AG09319 (cell line): ENCODE measurements around the gene PCDH10.

Experiments
- DNase-seq: peaks from one replicate; pipeline ENCODE4 v3.0.0-alpha.2; 2010; ENCODE audit warnings: low read depth; ENCODE audit errors: extremely low read depth
- TF ChIP-seq, protein P1 (sequence below): IDR thresholded peaks from 2 replicates; pipeline ENCODE4 v1.5.1; 2011; ENCODE audit warnings: low read depth, mild to moderate bottlenecking, inconsistent platforms, low read length, moderate library complexity

Gene PCDH10, protein sequence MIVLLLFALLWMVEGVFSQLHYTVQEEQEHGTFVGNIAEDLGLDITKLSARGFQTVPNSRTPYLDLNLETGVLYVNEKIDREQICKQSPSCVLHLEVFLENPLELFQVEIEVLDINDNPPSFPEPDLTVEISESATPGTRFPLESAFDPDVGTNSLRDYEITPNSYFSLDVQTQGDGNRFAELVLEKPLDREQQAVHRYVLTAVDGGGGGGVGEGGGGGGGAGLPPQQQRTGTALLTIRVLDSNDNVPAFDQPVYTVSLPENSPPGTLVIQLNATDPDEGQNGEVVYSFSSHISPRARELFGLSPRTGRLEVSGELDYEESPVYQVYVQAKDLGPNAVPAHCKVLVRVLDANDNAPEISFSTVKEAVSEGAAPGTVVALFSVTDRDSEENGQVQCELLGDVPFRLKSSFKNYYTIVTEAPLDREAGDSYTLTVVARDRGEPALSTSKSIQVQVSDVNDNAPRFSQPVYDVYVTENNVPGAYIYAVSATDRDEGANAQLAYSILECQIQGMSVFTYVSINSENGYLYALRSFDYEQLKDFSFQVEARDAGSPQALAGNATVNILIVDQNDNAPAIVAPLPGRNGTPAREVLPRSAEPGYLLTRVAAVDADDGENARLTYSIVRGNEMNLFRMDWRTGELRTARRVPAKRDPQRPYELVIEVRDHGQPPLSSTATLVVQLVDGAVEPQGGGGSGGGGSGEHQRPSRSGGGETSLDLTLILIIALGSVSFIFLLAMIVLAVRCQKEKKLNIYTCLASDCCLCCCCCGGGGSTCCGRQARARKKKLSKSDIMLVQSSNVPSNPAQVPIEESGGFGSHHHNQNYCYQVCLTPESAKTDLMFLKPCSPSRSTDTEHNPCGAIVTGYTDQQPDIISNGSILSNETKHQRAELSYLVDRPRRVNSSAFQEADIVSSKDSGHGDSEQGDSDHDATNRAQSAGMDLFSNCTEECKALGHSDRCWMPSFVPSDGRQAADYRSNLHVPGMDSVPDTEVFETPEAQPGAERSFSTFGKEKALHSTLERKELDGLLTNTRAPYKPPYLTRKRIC

DNA sequence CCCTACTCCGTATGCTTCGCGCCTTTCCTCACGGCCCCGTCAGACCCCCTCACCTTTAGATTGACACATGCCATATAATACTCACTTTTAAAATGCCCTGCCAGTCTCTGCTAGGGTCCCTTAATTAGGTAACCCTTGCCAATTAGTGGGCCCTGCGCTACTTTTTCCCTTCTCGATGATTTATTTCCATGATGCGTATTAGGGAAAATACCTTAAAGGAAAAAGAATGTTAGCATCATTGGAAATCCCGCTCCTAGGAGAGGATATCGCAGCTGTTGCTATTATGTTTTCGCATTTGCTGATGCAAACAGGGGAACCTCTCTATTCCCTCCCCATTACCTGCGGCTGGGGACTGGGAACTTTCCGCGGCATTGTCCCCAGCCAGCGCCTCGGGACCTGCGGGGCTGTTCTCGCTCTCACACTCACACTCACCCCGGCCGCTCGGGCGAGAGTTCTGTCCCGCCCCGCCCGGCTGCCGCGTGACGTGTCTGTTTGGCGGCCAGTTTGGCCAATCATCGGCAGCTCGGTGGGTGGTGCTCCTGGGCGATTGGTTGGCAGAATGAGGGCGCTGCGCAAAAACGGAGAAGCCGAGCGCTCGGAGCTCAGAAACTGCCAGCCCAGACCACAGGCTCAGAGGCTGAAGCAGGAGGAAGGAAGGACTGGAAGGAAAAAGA, at the start of gene PCDH10:
Gene PCDH10, plus strand, starts transcription at position 605 of the 674 bp plus-strand sequence. CDS start 847 bp downstream, outside the sequence.
- DNase-seq = peak; percentile 54

DNA sequence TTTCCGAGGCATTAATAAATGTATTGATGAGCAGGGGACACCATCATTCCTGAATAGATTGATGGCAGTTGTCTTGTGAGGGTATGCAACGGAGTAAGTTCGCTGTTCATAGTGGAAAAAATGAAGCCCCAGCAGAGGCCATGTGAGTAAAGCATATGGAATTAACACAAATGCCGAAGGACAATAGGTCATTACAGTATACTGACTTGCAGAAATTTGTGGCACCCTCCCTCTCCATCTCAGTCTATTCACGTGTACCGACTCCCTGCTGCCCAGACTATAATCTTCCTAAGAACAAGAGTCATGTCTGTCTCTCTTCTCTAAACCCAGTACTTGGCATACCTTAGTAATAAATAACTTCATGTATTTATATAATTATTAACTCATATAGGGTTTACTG, 47.1 kb upstream of the PCDH10 start:
- TF ChIP-seq, protein P1, sequence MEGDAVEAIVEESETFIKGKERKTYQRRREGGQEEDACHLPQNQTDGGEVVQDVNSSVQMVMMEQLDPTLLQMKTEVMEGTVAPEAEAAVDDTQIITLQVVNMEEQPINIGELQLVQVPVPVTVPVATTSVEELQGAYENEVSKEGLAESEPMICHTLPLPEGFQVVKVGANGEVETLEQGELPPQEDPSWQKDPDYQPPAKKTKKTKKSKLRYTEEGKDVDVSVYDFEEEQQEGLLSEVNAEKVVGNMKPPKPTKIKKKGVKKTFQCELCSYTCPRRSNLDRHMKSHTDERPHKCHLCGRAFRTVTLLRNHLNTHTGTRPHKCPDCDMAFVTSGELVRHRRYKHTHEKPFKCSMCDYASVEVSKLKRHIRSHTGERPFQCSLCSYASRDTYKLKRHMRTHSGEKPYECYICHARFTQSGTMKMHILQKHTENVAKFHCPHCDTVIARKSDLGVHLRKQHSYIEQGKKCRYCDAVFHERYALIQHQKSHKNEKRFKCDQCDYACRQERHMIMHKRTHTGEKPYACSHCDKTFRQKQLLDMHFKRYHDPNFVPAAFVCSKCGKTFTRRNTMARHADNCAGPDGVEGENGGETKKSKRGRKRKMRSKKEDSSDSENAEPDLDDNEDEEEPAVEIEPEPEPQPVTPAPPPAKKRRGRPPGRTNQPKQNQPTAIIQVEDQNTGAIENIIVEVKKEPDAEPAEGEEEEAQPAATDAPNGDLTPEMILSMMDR = no peak
- no peak for DNase-seq

More for the DNA sequence above, at the start of gene PCDH10:
- TF ChIP-seq, protein P1 = no peak

DNA sequence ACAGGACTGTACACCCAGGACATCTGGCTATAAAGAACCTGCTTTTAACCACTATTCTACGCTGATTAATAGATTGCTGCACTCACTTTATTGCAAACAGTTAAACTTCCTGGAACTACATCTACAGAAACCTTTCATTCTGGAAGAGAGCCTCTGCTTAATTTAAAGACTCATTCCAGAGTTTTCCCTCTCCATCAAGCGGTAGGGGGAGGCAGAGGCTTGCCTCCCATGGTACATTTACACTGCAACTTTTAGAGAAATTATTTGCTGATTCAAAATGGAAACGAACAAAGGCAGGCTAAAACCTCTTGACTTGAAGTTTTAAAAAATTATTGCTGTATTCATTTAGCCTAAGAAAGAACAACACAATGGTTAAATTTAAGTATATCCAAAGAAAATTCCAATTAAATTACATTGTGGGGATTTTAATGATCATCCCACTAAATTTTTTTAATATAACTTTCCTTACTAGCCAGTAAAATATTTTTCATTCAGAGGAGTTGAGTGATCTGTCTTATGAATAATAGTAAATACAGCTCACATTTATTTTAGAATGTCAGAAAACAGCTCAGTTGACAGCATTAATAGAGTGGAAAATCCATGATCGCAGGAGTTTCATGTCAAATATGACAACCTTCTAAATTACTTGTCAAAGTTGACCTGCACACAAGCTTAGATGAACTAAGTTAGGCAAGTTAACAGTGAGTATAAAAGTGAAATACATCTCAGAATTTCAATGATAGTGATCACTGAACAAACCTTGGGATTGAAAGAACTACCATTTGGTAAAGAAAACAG, 46.3 kb upstream of the PCDH10 start:
- TF ChIP-seq, protein P1 = no peak
- DNase-seq = no peak

DNA sequence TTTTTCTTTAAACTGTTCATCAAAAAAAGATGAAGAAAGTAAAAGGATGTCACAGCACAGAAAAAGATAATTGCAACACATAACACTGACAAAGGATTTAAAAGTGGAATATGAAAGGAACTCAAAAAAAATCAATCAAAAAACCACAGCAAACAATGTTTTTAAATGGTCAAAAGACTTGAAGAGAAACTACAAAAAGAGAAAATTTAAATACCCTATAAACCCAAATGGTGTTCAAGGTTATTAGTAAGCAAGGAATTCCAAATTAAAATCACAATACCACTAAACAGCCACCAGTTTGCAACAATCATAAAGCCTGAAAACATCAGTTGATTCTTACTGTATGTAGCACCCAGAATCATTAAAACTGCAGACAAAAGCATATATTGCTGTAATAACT, 36.5 kb upstream of the PCDH10 start:
- TF ChIP-seq, protein P1 = no peak

DNA sequence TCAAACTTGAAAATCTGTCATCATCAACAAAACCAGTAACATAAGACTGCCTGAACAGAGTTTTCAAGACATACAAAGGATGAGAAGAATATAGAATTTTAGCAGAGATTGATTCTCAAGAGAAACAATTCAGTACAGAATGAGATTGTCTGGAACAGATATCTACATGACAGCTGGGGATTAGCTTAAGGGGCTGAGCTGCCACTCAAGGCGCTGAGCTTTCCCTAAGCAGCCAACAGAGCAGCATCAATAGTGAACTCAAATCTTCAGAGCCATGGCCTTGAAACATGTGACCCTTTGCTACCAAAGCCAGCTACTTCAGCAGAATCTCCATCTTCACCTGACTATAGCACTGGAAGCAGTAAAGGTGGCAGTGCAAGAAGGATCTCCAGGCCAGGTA, 24.3 kb upstream of the PCDH10 start:
- TF ChIP-seq, protein P1 = no peak
- DNase-seq = no peak

More for the DNA sequence above, 36.5 kb upstream of the PCDH10 start:
- no peak for DNase-seq

DNA sequence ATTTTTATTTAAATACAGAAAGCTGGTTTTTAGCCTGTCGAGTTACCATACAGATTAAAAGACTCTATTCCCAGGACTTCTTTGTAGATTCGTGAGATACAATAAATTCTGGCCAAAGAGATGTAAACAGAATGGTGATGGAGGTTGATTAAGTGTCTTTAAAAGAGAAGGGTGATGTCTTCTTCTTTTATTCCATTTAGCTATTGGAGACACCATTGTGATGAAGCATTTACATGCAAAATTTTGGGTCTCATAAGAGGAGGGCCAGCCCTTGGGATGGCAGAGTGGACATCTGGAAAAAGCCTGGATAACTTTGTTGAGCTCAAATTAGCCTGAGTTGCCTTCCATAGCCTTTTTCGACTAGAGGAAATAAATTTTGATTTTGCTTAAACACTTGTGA, 21.6 kb upstream of the PCDH10 start:
- DNase-seq = no peak
- TF ChIP-seq, protein P1 = no peak
